GM21529 (cell line): ENCODE measurements around the gene PFN2.
A peak's percentile ranks its signal among the peaks of the same experiment; 100 is the strongest.
"Not testable (repeated sequence)": the region's sequence is repeated elsewhere in the genome, so short reads cannot be mapped to it uniquely, and the experiment has no call there.

Experiments used
- ATAC-seq: cut with Tn5 transposase; IDR thresholded peaks from one replicate; pipeline ENCODE4 v1.9.1; 2021; ENCODE audit not compliant: unreplicated experiment

PFN2 gene

GRCh38 chr3:149969110-149969939, 1.4 kb downstream of the PFN2 start:
- peak; percentile 2 for ATAC-seq

GRCh38 chr3:149968216-149968615, 2.5 kb downstream of the PFN2 start:
- ATAC-seq, result no peak

GRCh38 chr3:149967086-149967685, 3.5 kb downstream of the PFN2 start:
- ATAC-seq, result no peak

- no peak for ATAC-seq
These were observed 5.4 kb downstream of the PFN2 start for GRCh38 chr3:149965278-149965677.

GRCh38 chr3:149964291-149964690, 6.4 kb downstream of the PFN2 start:
- ATAC-seq, result no peak

- no peak for ATAC-seq
These were observed 7.2 kb downstream of the PFN2 start for GRCh38 chr3:149963485-149963884.

GRCh38 chr3:149959443-149959842, 11.3 kb downstream of the PFN2 start:
- no peak for ATAC-seq

- ATAC-seq, result no peak
These were observed 12.4 kb downstream of the PFN2 start for GRCh38 chr3:149958171-149958796.

GRCh38 chr3:149957361-149958125, 13.2 kb downstream of the PFN2 start:
- no peak for ATAC-seq

- ATAC-seq, result no peak
These were observed 15.2 kb downstream of the PFN2 start for GRCh38 chr3:149955449-149955848.

- ATAC-seq, result no peak
These were observed 15.9 kb downstream of the PFN2 start for GRCh38 chr3:149954812-149955211.

- no peak for ATAC-seq
These were observed 21.5 kb downstream of the PFN2 start for GRCh38 chr3:149949181-149949580.

GRCh38 chr3:149947231-149947630, 23.5 kb downstream of the PFN2 start:
- no peak for ATAC-seq

GRCh38 chr3:149943966-149944365, 26.7 kb downstream of the PFN2 start:
- not testable (repeated sequence) for ATAC-seq

- ATAC-seq, result no peak
These were observed 28.3 kb downstream of the PFN2 start for GRCh38 chr3:149942409-149942808.

- ATAC-seq, result no peak
These were observed 28.7 kb downstream of the PFN2 start for GRCh38 chr3:149941946-149942345.

- no peak for ATAC-seq
These were observed 29.5 kb downstream of the PFN2 start for GRCh38 chr3:149941186-149941585.

- not testable (repeated sequence) for ATAC-seq
These were observed 32.2 kb downstream of the PFN2 start for GRCh38 chr3:149938392-149939055.

GRCh38 chr3:149936812-149937230, 33.9 kb downstream of the PFN2 start:
- peak; percentile 77 for ATAC-seq

- no peak for ATAC-seq
These were observed 36.2 kb downstream of the PFN2 start for GRCh38 chr3:149934524-149934923.

GRCh38 chr3:149933858-149934257, 36.8 kb downstream of the PFN2 start:
- ATAC-seq, result no peak
